DMS153 (cell line): ENCODE measurements around the gene PLCL1.

Experiments
- DNase-seq: peaks from one replicate; lab custom pipeline; 2025; lab: John Stamatoyannopoulos, UW

Gene PLCL1

GRCh38 chr2:198060277-198060676, 255.9 kb downstream of the PLCL1 start:
- DNase-seq, result no peak

- no peak for DNase-seq
Observed at GRCh38 chr2:198062826-198063225, 258.4 kb downstream of the PLCL1 start.

GRCh38 chr2:198063242-198063641, 258.8 kb downstream of the PLCL1 start:
- no peak for DNase-seq

GRCh38 chr2:198065322-198065721, 260.9 kb downstream of the PLCL1 start:
- no peak for DNase-seq

GRCh38 chr2:198066597-198066996, 262.2 kb downstream of the PLCL1 start:
- no peak for DNase-seq

- no peak for DNase-seq
Observed at GRCh38 chr2:198072655-198073054, 268.3 kb downstream of the PLCL1 start.

- no peak for DNase-seq
Observed at GRCh38 chr2:198073253-198073652, 268.9 kb downstream of the PLCL1 start.

- no peak for DNase-seq
Observed at GRCh38 chr2:198077477-198077876, 273.1 kb downstream of the PLCL1 start.

GRCh38 chr2:198080879-198081765, 276.7 kb downstream of the PLCL1 start:
- no peak for DNase-seq

GRCh38 chr2:198084156-198084555, 279.8 kb downstream of the PLCL1 start:
- DNase-seq, result no peak

GRCh38 chr2:198096002-198096401, 291.6 kb downstream of the PLCL1 start:
- DNase-seq, result no peak

GRCh38 chr2:198096965-198097364, 292.6 kb downstream of the PLCL1 start:
- no peak for DNase-seq

GRCh38 chr2:198097630-198098029, 293.2 kb downstream of the PLCL1 start:
- no peak for DNase-seq

GRCh38 chr2:198098386-198098785, 294.0 kb downstream of the PLCL1 start:
- no peak for DNase-seq

GRCh38 chr2:198098918-198099317, 294.5 kb downstream of the PLCL1 start:
- DNase-seq, result no peak

GRCh38 chr2:198100346-198100745, 296.0 kb downstream of the PLCL1 start:
- no peak for DNase-seq

- no peak for DNase-seq
Observed at GRCh38 chr2:198101688-198102087, 297.3 kb downstream of the PLCL1 start.

GRCh38 chr2:198102120-198102519, 297.7 kb downstream of the PLCL1 start:
- no peak for DNase-seq

- no peak for DNase-seq
Observed at GRCh38 chr2:198102856-198103255, 298.5 kb downstream of the PLCL1 start.

GRCh38 chr2:198106621-198107385, 302.4 kb downstream of the PLCL1 start:
- DNase-seq, result no peak

- DNase-seq, result no peak
Observed at GRCh38 chr2:198113316-198113715, 308.9 kb downstream of the PLCL1 start.

- DNase-seq, result no peak
Observed at GRCh38 chr2:198114064-198114463, 309.7 kb downstream of the PLCL1 start.

- no peak for DNase-seq
Observed at GRCh38 chr2:198115201-198115600, 310.8 kb downstream of the PLCL1 start.
